ENCODE data around the gene CCR9. TPM values are rescaled to one million over a fixed set of nuclear protein-coding genes. Genes with fewer than 3 reads are reported as not detected.

Gene CCR9
- total and polyA plus RNA-seq, 3 donors from 2014 or later: 0.19 to 0.25 TPM; not detected in 1

- no peak overlapping the region for H3K27ac ChIP-seq
Observed at GRCh38 chr3:45946307-45946706, 60.0 kb downstream of the CCR9 start.

GRCh38 chr3:45946875-45947274, 60.5 kb downstream of the CCR9 start:
- H3K27ac ChIP-seq: no peak overlapping the region
- 96 to 100% methylated on average over 3 of the region's 3 CpGs for WGBS, 2 donors
- no peaks in the 10 kb centered on the region for H3K9me3 ChIP-seq
- H3K4me1 ChIP-seq: no peaks in the 10 kb centered on the region
- no peaks in the 10 kb centered on the region for H3K36me3 ChIP-seq (ENCODE audit: low read depth, missing control alignments)
- no peak for DNase-seq
- intact Hi-C loops (cut with DNase I; ENCODE audit: low total_unique reads): no loop called here
- TF ChIP-seq CTCF (IDR thresholded peaks at IDR 0.05) (no peak), POLR2A (IDR thresholded peaks at IDR 0.05) (no peak)
- H3K27me3 ChIP-seq: no peaks in the 10 kb centered on the region
- no peak overlapping the region for H3K4me3 ChIP-seq

More at GRCh38 chr3:45946307-45946706, 60.0 kb downstream of the CCR9 start:
- Histone ChIP-seq H3K36me3 (ENCODE audit: low read depth, missing control alignments) (no peaks in the 10 kb centered on the region), H3K4me3 (no peak overlapping the region), H3K27me3 (no peaks in the 10 kb centered on the region), H3K9me3 (no peaks in the 10 kb centered on the region), H3K4me1 (no peaks in the 10 kb centered on the region)
- intact Hi-C loops (cut with DNase I; ENCODE audit: low total_unique reads): no loop called here
- 87 to 100% methylated on average over 1 of the region's 1 CpG for WGBS, 2 donors
- no peak for TF ChIP-seq CTCF (IDR thresholded peaks at IDR 0.05)
- TF ChIP-seq POLR2A (IDR thresholded peaks at IDR 0.05): no peak
- no peak for DNase-seq

- Histone ChIP-seq H3K4me1 (no peaks in the 10 kb centered on the region), H3K4me3 (no peak overlapping the region), H3K36me3 (ENCODE audit: low read depth, missing control alignments) (no peaks in the 10 kb centered on the region), H3K27me3 (no peaks in the 10 kb centered on the region), H3K27ac (no peak overlapping the region), H3K9me3 (no peaks in the 10 kb centered on the region)
- no peak for DNase-seq
- intact Hi-C loops (cut with DNase I; ENCODE audit: low total_unique reads): no loop called here
- WGBS, 2 donors: 96 to 100% methylated on average over 3 of the region's 3 CpGs
- TF ChIP-seq CTCF (IDR thresholded peaks at IDR 0.05) (no peak), POLR2A (IDR thresholded peaks at IDR 0.05) (no peak)
Observed at GRCh38 chr3:45947361-45947760, 61.0 kb downstream of the CCR9 start.

GRCh38 chr3:45948311-45948781, 62.0 kb downstream of the CCR9 start:
- intact Hi-C loops (cut with DNase I; ENCODE audit: low total_unique reads): no loop called here
- Histone ChIP-seq H3K36me3 (ENCODE audit: low read depth, missing control alignments) (no peaks in the 10 kb centered on the region), H3K27me3 (no peaks in the 10 kb centered on the region), H3K9me3 (no peaks in the 10 kb centered on the region), H3K27ac (no peak overlapping the region), H3K4me1 (no peaks in the 10 kb centered on the region), H3K4me3 (no peak overlapping the region)
- 57 to 81% methylated on average over 6 of the region's 6 CpGs for WGBS, 2 donors
- no peak for DNase-seq
- TF ChIP-seq POLR2A (IDR thresholded peaks at IDR 0.05) (no peak), CTCF (IDR thresholded peaks at IDR 0.05) (no peak)

- no peaks in the 10 kb centered on the region for H3K9me3 ChIP-seq
- H3K36me3 ChIP-seq (ENCODE audit: low read depth, missing control alignments): no peaks in the 10 kb centered on the region
- H3K27ac ChIP-seq: no peak overlapping the region
- H3K4me3 ChIP-seq: no peak overlapping the region
- intact Hi-C loops (cut with DNase I; ENCODE audit: low total_unique reads): no loop called here
- TF ChIP-seq CTCF (IDR thresholded peaks at IDR 0.05) (no peak), POLR2A (IDR thresholded peaks at IDR 0.05) (no peak)
- WGBS, 2 donors: 95 to 99% methylated on average over 6 of the region's 6 CpGs
- H3K4me1 ChIP-seq: no peaks in the 10 kb centered on the region
- no peaks in the 10 kb centered on the region for H3K27me3 ChIP-seq
- DNase-seq: no peak
Observed at GRCh38 chr3:45948881-45949280, 62.5 kb downstream of the CCR9 start.

All from testis (tissue), 3 donors.